HG02678 (cell line): Measurements from ENCODE around the gene LAMA3.

Experiments used
- ATAC-seq: cut with Tn5 transposase; IDR thresholded peaks from one replicate; pipeline ENCODE4 v1.9.1; 2021; ENCODE audit warnings: mild to moderate bottlenecking, moderate library complexity; ENCODE audit not compliant: unreplicated experiment

The LAMA3 gene

DNA sequence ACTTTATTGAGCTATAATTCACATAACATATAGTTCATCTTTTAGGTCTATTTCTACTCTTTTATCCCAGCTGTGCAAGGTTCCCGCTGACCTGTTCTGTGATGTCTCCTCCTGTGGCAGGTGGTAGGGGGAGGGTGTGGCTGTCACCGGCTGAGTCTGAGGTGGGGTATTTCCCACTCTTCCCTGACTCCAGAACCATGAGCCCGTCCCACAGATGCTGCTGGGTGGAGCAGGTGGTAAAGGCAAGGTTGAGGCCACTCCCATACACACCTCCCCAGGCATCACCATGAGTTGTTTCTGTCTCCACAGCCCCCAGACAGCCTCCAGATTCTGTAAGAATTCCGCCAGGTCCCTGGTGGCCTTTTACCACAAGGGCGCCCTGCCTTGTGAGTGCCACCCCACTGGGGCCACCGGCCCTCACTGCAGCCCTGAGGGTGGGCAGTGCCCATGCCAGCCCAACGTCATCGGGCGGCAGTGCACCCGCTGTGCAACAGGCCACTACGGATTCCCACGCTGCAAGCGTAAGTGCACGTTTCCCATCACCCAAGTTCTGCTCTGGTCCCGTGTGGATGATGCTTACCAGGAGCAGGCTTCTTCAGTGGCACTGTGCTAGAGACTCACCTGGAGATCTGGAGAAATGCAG is 156.9 kb downstream of the LAMA3 start:
- ATAC-seq = no peak

DNA sequence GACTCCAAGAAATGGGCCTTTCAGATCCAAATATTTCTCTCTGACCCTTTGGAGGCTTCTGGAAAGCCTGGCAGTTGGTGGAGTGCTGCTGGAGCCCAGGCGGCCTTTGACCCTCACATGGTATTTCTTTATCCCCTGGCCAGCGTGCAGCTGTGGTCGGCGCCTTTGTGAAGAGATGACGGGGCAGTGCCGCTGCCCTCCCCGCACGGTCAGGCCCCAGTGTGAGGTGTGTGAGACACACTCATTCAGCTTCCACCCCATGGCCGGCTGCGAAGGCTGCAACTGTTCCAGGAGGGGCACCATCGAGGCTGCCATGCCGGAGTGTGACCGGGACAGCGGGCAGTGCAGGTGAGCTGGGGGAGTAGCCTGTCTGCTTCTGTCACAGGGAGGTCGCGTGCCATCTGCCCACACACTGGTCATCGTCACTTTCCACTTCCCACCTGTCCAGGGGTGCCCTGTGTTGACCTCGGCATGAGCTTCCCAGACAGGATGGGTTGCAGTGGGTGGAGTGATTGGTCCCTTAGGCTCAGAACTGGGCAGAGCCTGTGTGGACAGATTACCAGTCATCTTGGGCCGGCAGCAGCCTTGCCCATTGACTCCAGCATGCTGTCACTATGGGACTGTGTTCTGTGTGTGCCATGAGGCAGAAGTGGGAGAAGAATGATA is 158.2 kb downstream of the LAMA3 start:
- ATAC-seq = no peak

DNA sequence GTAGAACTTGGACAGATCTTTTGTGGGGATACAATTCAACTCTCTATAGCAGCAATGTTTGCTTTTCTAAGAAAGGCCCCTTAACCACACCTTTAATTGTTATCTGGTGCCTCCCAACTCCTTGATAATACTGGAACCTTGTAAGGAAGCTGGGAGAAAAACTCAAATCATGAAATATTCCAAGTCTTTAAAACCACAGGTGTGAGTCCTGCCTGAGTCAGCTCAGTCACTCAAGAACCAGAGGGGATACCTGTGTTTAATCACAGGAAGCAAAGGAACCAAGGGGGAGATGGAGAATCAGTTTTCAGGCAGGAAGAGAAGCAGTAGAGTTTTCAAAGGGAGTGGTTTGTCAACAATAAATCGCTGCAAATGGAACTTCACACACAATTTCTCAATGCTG is 159.9 kb downstream of the LAMA3 start:
- ATAC-seq = no peak

DNA sequence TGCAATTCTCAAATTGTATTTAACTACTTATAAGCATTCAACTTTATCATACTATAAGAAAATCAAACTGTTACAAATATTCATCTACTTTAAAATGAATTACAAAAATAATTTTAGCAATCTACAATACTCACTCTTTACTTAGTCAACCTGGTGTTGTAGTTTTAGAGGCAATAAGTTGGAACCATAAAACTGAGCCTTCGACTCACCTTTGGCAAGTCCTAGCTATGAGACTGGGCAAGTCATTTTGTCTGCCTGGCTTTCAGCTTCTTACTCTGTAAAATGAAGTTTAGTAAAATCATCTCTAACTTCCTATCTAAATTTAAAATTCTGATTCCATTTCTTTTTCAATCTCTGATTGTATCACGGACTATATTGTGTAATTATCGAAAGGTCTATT is 161.0 kb downstream of the LAMA3 start:
- ATAC-seq = no peak

DNA sequence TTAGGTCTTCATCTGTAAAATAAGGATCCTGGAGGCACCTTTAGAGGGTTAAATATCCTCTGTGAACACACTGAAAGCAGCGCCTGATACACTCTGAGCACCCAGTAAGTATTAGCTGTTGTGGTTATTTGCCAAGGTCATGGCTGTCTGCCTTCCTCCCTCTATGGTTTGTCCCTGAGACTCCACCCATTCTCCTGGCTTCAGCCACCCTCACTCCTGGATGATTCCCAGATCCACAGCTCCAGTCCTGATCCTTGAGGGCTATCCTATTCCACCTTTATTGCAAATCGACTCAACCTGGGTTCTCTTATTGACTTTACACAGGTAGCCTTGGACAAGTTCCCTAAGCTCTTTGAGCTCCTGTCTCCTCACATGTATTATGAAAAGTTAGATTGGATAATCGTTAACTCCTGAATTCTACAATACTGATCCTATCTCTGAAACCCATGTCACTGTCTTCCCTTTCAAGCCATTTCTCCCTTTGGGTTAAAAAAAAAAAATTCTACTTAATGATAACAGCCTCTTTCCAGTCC is 162.3 kb downstream of the LAMA3 start:
- no peak for ATAC-seq

DNA sequence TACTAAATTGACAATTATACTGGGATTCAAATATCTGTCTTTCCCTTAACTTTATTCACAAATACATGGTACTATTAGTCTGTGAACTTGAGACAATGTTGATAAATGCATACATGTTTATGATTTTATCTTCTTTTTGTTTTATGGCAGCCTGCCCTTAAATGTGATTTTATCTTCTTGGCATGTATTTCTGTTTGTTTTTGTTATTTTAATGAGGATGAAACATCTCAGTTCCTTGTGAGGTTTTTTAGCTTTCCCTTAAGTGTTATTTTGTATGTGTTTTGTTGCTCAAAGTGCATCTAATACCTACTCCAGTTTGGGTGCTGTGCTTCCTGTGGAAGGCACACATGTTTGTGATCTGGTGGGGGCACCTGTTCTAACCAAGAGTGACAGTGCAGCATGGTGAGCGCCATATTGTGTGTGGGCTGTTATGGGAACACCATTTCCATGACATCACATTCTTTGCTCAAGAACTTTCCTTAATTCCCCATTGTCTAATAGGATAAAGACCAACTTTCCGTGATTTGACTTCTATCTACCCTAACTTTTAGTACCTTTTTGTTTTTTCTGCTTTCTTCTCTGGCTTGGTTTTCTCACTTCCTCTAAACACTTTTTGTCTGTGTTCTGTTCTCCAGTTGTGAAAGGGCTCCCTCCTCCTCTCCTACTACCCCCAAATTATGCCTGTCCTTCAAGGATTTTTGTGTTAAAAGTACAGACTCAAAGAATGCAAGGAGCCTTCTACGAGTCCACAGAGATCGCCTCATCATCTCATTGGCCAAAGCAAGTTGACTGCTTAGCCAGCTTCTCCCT is 163.2 kb downstream of the LAMA3 start:
- no peak for ATAC-seq

DNA sequence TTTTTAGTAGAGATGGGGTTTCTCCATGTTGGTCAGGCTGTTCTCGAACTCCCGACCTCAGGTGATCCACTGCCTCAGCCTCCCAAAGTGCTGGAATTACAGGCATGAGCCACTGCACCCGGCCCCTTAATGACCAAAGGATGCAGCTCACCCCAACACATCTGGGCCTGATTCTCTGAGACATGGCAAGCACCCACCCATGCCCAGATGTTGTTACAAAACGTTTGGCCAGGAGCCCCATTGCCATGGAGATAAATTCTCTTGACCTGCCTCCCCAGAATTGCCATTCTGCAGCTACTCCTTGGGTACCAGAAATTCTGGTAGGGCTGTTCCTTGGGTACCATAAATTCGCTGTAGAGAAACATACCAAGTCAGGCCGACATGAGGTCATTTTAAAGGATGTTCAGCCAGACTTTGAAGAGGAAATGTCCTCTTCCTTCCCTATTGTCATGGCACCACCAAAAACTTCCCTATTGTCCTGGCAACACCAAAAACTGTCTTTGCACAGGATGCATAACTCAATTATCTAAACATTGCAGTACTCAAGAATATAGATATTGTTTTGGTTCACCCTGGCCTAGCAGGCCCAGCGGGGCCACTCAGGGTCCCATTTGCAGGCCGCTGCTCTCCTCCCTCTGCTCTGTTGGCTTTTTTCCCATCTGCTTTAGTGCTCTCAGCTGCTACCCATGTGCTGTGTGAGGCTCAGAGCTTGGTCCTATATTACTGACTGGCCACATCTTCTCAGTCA is 164.4 kb downstream of the LAMA3 start:
- no peak for ATAC-seq

DNA sequence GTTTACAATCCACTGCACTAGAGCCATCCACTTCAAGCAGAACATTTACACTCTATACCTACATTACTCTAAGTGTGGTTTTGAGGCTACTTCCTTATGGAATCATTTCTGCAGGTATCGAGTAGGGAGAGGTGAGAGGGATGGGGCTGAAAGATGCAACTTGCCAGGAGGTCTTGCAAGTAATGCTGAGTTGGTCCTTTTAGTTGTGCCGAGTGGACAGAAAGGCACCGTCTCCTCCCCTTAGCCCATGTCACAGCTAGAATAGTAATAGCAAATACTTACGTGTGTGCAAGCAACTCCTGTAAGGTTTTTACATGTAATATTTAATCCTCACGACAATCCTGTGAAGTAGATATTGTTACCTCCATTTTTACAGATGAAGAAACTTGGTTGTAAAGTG is 166.5 kb downstream of the LAMA3 start:
- ATAC-seq = no peak

DNA sequence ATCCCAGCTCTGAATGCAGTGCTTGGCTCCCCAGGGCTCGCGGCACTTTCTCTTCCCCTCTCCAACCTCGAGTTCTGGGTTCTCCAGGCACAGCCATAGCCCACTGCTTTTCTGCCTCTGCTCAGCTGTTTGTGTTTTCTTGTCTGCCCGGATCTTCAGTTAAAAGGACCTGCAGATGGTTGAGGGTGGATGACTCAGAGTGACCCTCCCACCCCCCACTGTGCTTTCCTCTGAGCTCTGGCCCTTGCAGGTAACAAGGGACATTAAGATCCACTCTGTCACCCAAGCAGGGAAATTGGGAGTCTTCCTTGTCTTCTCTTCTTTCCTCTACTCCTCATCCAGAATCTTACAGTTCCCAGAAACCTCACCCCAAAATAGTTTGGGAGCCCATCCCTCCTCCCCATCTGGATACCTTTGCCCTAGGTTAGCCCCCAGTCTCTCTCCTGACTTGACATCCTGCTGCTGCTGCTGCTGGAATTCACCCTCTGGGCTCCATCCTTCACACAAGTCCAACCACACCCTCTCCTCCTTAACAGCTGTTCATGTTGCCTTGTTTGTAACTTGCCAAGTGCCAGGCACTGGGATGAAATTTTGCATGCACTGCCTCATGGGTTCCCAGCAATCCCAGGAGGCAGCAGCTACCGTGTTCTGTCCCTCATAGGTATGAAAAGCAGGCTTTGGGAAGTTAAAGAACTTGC is 167.4 kb downstream of the LAMA3 start:
- ATAC-seq = no peak

DNA sequence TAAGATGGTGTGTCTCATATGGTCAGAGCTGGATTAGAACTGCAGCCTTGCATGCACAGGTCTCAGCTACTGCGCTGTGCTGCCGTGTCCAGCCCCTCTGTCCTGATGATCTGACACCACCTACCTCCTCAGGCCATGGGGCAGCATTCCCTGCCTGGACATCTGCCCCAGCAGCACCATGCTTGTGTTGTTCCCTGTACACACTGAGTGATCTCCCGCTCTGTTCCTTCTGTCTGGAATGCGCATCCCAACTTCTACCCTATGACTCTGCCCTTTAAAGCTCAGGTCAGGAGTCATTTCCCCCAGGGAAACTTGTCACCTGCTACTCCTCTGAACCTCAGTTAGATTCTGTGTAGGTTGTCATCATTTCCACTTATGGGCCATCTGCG is 167.9 kb downstream of the LAMA3 start:
- ATAC-seq = no peak

DNA sequence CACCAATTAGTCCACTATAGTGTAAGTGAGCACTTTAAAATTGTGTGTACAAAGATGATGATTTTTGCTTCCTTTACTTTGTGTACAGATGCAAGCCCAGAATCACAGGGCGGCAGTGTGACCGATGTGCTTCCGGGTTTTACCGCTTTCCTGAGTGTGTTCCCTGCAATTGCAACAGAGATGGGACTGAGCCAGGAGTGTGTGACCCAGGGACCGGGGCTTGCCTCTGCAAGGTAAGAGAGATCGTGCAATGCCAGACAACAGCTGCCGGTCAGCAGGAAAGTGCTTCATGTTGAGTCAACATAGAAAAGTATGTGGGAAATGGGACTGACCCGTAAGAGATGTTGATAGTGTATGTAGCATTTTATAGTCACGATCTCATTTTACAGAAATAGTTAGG is 168.5 kb downstream of the LAMA3 start:
- ATAC-seq = no peak

DNA sequence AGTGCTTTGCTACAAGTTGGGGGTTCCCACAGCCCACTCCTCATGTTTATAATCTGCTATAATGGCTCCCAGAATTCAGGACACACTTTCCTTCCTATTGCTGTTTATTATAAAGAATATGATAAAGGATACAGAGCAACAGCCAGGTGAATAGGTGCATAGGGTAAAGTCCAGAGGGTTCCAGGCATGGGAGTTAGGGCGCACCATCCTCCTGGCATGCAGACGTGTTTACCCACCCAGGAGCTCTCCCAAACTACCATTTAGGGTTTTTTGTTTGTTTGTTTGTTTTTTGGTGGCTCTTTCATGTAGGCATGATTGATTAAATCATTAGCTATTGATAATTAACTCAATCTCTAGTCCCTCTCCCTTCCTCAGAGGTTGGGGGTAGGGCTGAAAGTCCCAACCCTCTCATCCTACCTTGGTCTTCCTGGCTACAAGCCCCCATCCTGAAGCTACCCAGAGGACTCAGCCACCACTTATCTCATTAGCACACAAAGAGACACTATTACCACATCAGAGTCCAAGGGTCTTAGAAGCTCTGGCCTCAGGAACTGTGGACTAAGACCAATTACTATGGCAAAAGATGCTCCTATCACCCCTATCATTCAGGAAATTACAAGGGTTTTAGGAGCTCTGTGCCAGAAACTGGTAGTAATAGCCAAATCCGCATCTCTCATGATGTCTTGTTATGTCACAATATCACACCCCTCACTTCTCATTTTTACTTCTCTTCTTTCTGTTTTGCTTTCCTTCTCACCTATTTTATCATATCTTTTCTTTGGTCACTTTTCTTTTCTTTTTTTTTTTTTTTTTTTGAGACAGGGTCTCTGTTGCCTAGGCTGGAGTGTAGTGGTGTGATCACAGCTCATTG is 170.4 kb downstream of the LAMA3 start:
- no peak for ATAC-seq

DNA sequence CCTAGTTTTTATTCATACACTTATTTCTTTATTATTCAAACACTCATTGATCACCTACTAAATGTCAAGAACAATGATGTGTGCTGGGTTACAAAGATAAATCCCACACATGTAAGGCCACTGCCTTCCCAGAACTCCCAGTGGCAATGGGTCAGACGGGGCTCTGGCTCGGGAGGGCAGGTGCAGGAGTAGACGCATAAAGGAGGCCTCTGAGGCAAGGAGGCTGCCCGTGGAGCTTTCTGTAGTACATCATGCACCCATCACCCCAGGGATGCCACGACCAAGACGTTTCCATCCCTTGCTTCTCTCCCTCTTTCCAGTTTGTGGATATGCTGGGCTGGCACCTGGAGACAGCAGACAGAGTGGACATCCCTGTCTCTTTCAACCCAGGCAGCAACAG is 172.1 kb downstream of the LAMA3 start:
- ATAC-seq = no peak

DNA sequence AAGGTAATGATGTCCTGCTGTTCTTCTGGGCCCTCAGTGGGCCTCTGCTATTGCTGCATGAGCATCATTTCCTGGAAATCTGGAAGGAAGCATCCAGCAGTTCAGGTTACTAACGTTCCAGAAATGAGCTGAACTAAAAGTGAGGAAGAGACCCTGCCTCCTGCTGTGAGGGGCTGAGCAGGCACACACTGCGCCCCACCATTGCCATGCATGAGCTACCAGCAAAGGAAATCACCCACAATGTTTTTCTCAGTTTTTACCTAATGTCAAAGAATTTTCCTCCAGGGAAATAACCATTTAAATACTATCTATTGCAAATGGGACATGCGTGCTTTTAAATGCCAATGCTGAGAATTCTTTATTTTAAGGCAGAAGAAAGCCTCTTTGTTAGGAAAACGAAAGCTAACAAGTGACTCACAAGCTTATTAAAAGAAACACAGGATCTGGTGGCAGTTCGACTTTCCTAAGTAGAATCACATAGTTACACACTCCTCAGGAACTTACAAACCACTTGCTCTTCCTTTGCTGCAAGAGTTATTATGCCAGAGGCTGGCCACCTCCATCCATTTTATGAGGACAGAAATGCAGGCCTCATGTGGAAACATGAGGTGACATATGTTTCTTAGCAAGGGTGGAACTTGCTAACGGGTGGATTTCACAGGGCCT is 172.7 kb downstream of the LAMA3 start:
- ATAC-seq = no peak

DNA sequence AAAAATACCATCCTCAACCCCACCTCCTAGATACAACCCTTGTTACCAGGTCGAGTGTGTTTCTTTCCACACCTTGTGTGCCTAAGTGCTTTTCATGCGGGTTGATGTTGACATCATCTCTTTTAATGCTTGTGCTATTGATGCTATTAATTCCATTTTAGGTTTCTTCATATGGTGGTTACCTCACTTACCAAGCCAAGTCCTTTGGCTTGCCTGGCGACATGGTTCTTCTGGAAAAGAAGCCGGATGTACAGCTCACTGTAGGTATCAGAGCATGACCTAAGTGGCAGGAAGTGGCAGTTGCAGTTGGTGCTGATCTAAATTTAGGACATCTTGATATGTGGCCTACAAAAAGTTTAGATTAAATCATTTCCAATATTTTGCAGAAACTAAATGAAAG is 175.4 kb downstream of the LAMA3 start:
- no peak for ATAC-seq

DNA sequence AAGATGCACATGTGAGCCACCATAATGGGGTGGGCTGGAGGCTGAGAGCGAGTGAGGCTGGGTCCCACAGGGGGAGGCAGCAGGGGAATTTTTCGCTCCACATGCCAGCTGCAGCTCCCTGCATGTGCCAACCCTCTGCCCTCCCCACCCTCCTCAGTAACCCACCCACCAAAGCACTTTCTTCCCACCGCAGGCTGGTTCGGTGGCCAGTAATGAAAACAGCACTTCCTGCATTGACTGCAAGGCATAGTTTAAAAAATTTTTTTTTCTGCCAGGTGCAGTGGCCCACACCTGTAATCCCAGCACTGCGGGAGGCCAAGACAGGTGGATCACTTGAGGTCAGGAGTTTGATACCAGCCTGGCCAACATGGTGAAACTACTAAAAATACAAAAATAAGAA is 177.8 kb downstream of the LAMA3 start:
- ATAC-seq = no peak

DNA sequence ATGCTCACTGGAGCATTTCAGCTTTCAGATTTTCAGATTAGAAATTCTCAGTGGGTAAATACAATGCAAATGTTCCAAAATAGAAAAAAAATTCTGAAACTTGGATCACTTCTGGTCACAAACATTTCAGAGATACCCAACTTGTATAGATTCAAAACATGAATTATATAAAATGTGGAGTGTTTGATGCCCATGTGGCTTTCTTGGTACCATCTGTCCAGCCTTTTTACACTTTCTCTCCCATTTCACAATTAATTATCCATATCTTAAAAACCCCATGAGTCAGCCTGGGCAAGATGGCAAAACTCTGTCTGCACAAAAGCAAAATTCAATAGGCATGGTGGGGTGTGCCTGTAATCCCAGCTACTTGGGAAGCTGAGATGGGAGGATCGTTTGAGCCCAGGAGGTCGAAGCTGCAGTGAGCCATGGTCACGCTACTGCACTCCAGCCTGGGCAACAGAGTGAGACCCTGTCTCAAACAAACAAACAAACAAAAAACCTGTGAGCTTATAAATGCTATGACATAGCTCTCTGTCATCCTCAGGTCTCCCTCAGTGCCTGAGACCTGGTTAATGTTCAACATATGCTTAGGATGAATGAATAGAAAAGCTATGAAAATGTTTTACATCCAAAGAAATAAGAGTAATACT is 179.0 kb downstream of the LAMA3 start:
- no peak for ATAC-seq

DNA sequence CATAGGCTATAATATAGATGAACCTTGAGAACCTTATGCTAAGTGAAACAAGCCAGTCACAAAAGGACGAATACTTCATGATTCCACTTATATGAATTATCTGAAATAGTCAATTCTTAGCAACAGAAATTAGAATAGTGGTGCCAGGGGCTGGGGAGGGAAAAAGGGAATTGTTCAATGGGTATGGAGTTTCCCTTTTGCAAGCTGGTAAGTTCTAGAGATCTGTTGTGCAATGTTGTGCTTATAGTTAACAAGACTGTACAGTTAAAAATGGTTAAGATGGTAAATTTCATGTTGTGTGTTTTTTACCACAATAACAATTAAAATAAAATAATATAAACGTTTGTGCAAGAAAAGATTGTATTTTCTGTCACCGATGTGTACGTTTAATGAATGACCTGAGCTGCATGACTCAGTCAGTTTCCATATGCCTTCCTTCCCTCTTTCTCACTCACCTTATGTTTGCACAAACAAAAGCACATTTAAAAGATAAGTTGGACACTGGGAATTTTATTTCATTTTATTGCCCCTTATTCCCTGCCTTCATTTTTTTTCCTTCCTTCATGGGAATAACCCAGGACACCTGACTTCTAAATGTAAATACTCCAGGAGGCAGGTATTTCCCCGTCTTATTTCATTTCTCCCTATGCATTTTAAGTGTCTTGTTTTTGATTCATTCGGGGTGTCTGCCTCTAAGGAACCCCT is 181.6 kb downstream of the LAMA3 start:
- no peak for ATAC-seq
